Neuronal stem cell (in vitro differentiated cells): ENCODE results near the gene LRRC75A.
"Not testable (repeated sequence)": the region's sequence is repeated elsewhere in the genome, so short reads cannot be mapped to it uniquely, and the experiment has no call there.

Source experiments
- DNase-seq: peaks from one replicate; pipeline ENCODE4 v3.0.0-alpha.2; 2013; ENCODE audit warnings: low spot score
- H2AFZ ChIP-seq: one replicate; pipeline ENCODE4 v1.6.1; 2013; ENCODE audit warnings: mild to moderate bottlenecking, low read length, inconsistent platforms
- H2AK5ac ChIP-seq: 2 replicates; pipeline ENCODE4 v1.6.1; 2013; ENCODE audit warnings: low read depth, mild to moderate bottlenecking, inconsistent platforms, low read length, moderate library complexity, mixed read lengths
- H2BK120ac ChIP-seq: 2 replicates; pipeline ENCODE4 v1.6.1; 2013; ENCODE audit warnings: low read depth, mild to moderate bottlenecking, inconsistent platforms, low read length, moderate library complexity, mixed read lengths
- H2BK12ac ChIP-seq: one replicate; pipeline ENCODE4 v1.6.1; 2013; ENCODE audit warnings: low read length, inconsistent platforms
- H2BK15ac ChIP-seq: 2 replicates; pipeline ENCODE4 v1.6.1; 2013; ENCODE audit warnings: mild to moderate bottlenecking, low read length, inconsistent platforms, mixed read lengths
- H2BK5ac ChIP-seq: one replicate; pipeline ENCODE4 v1.6.1; 2013; ENCODE audit warnings: inconsistent platforms, mild to moderate bottlenecking, low read length, moderate library complexity
- H3K14ac ChIP-seq: one replicate; pipeline ENCODE4 v1.6.1; 2013; ENCODE audit warnings: low read length, inconsistent platforms
- H3K18ac ChIP-seq: 2 replicates; pipeline ENCODE4 v1.6.1; 2013; ENCODE audit warnings: low read length, inconsistent platforms
- H3K23ac ChIP-seq: 2 replicates; pipeline ENCODE4 v1.6.1; 2013; ENCODE audit warnings: low read depth, mild to moderate bottlenecking, mixed read lengths, low read length, inconsistent platforms; ENCODE audit not compliant: poor library complexity
- H3K27ac ChIP-seq: replicated peaks from 3 replicates; pipeline ENCODE4 v1.5.1; 2013; ENCODE audit warnings: low read length, inconsistent platforms
- H3K27me3 ChIP-seq, 3 experiments: 2 replicates each; pipeline ENCODE4 v1.6.1; 2013; ENCODE audit warnings: low read length in 3 of 3, mild to moderate bottlenecking in 2 of 3, inconsistent platforms in 1 of 3, low read depth in 1 of 3, mixed read lengths in 1 of 3, moderate library complexity in 1 of 3; ENCODE audit not compliant: control insufficient read depth in 3 of 3, insufficient read depth in 3 of 3
- H3K36me3 ChIP-seq, 2 donors: replicated peaks in 1 of 2; 2 replicates each; pipeline ENCODE4 v1.6.1; 2013; ENCODE audit warnings: low read length in 2 of 2; ENCODE audit not compliant: control insufficient read depth in 2 of 2, insufficient read depth in 2 of 2
- H3K4ac ChIP-seq: 2 replicates; pipeline ENCODE4 v1.6.1; 2013; ENCODE audit warnings: inconsistent platforms, mild to moderate bottlenecking, low read length, moderate library complexity
- H3K4me1 ChIP-seq, 2 donors: 1 replicate in 1 of 2; 2 replicates in 1 of 2; pipeline ENCODE4 v1.6.1; 2013; ENCODE audit warnings: low read length in 2 of 2, low read depth in 1 of 2; ENCODE audit not compliant: control insufficient read depth in 2 of 2, insufficient read depth in 1 of 2
- H3K4me2 ChIP-seq: one replicate; pipeline ENCODE4 v1.6.1; 2013; ENCODE audit warnings: mild to moderate bottlenecking, low read length, inconsistent platforms; ENCODE audit not compliant: insufficient read depth, poor library complexity, severe bottlenecking
- H3K4me3 ChIP-seq, 2 donors: 2 replicates each; pipeline ENCODE4 v1.5.1; 2013; ENCODE audit warnings: low read length in 2 of 2, mild to moderate bottlenecking in 2 of 2, inconsistent platforms in 1 of 2, moderate library complexity in 1 of 2
- H3K79me1 ChIP-seq: one replicate; pipeline ENCODE4 v1.6.1; 2013; ENCODE audit warnings: low read depth, mild to moderate bottlenecking, inconsistent platforms, low read length, moderate library complexity
- H3K9ac ChIP-seq: one replicate; pipeline ENCODE4 v1.6.1; 2013; ENCODE audit warnings: mild to moderate bottlenecking, low read depth, low read length, inconsistent platforms; ENCODE audit not compliant: poor library complexity
- H3K9me3 ChIP-seq, 2 donors: replicated peaks in 1 of 2; 2 replicates each; pipeline versions ENCODE3 to v1.6.1; 2013; ENCODE audit warnings: low read length in 2 of 2, mild to moderate bottlenecking in 2 of 2, inconsistent platforms in 1 of 2, low read depth in 1 of 2, mixed read lengths in 1 of 2, moderate library complexity in 1 of 2; ENCODE audit not compliant: control insufficient read depth in 2 of 2, insufficient read depth in 1 of 2
- H4K8ac ChIP-seq: one replicate; pipeline ENCODE4 v1.6.1; 2013; ENCODE audit warnings: low read depth, mild to moderate bottlenecking, inconsistent platforms, low read length, moderate library complexity
- H4K91ac ChIP-seq: one replicate; pipeline ENCODE4 v1.6.1; 2013; ENCODE audit warnings: low read length, low read depth, mild to moderate bottlenecking, inconsistent platforms; ENCODE audit not compliant: poor library complexity
- WGBS, 2 donors: extraction: QIAGEN DNeasy Blood & Tissue Kit; methylation state at CpG; one replicate each; pipeline ENCODE4 v1.1.7; 2013; ENCODE audit warnings: missing lambda C conversion rate in 2 of 2, mixed read lengths in 1 of 2; ENCODE audit not compliant: insufficient read length in 2 of 2, insufficient replicate concordance in 1 of 2; ENCODE audit errors: extremely low coverage in 2 of 2; 5-methylcytosine and 5-hydroxymethylcytosine counted together

LRRC75A gene

GRCh38 chr17:16527298-16527697 is 35.3 kb upstream of the LRRC75A start:
- Histone ChIP-seq H3K4me3 (no peak overlapping the region), H3K18ac (no peak overlapping the region), H3K23ac (no peak overlapping the region), H3K27me3 (peaks cover 0 to 5% (median 0%) of the 10 kb centered on the region in 3 experiments), H2BK5ac (no peak overlapping the region), H3K4me2 (no peak overlapping the region), H3K27ac (no peak overlapping the region), H2AFZ (no peak overlapping the region), H3K4me1 (peaks cover 0 to 2% of the 10 kb centered on the region in 2 donors), H3K4ac (no peak overlapping the region), H3K9me3 (peaks cover 0 to 4% of the 10 kb centered on the region in 2 donors), H2BK12ac (no peak overlapping the region), H2AK5ac (no peak overlapping the region), H3K79me1 (no peaks in the 10 kb centered on the region), H2BK120ac (no peak overlapping the region), H2BK15ac (no peak overlapping the region), H3K36me3 (no peaks in the 10 kb centered on the region), H3K9ac (no peak overlapping the region), H4K8ac (no peak overlapping the region), H3K14ac (no peak overlapping the region), H4K91ac (no peak overlapping the region)
- no peak for DNase-seq
- no CpG with 5 or more reads among the region's 4 CpGs for WGBS, 2 donors

- H3K4me2 ChIP-seq, H3K14ac ChIP-seq, H3K4ac ChIP-seq, H3K79me1 ChIP-seq, H4K8ac ChIP-seq, H3K9me3 ChIP-seq, H3K36me3 ChIP-seq, H3K27me3 ChIP-seq, H2BK120ac ChIP-seq, H3K4me3 ChIP-seq, H3K27ac ChIP-seq, H3K4me1 ChIP-seq, H2AFZ ChIP-seq, H2AK5ac ChIP-seq, H2BK5ac ChIP-seq, H3K23ac ChIP-seq, H4K91ac ChIP-seq, H2BK12ac ChIP-seq, H2BK15ac ChIP-seq, H3K9ac ChIP-seq, H3K18ac ChIP-seq, DNase-seq: not testable (repeated sequence)
- no CpG with 5 or more reads among the region's 6 CpGs for WGBS, 2 donors
These were observed 33.6 kb upstream of the LRRC75A start for GRCh38 chr17:16525556-16525955.

DNA sequence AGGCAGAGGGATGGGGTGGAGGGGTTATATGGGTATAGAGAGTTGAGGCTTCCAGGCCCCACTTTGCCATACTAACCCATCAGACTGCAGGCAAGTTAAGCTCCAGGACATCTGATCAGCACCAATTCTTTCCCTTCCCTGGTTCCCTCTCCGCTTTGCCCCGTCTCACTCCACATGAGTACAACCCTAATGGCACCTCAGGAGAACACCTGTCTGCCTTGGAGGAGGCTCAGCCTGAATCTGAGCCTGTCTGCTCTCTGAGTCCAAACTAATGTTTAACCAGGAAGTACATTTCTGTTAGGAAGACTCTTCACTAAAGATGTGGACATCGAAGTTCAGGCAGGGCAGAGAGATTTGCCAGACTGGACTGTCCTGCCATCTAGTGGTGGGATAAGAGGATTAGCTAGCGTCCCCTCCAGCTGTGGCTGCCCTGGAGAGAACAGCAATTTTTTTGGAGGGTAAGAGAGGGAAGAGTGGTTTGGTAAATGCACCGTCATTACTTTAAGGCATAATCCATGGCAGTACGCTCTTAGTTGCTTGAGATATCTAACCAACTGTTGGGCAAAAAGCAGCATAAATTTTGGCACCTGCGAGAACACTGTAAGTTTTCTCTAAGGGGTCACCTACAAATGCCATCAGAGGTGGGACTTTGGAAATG is 29.2 kb upstream of the LRRC75A start:
- H2AFZ ChIP-seq: peak overlapping the region; percentile 92
- H2BK120ac ChIP-seq: no peak overlapping the region
- H3K9ac ChIP-seq: no peak overlapping the region
- no peak overlapping the region for H3K4me2 ChIP-seq
- no peaks in the 10 kb centered on the region for H3K36me3 ChIP-seq
- no peak overlapping the region for H4K91ac ChIP-seq
- no peaks in the 10 kb centered on the region for H3K9me3 ChIP-seq
- H2BK15ac ChIP-seq: no peak overlapping the region
- H3K18ac ChIP-seq: no peak overlapping the region
- peak; percentile 71 for DNase-seq
- no peak overlapping the region for H3K23ac ChIP-seq
- no peak overlapping the region for H3K14ac ChIP-seq
- H3K4me3 ChIP-seq: no peak overlapping the region
- no peak overlapping the region for H4K8ac ChIP-seq
- H2BK12ac ChIP-seq: no peak overlapping the region
- no peaks in the 10 kb centered on the region for H3K27me3 ChIP-seq
- no peak overlapping the region for H3K4ac ChIP-seq
- H3K27ac ChIP-seq: no peak overlapping the region
- H2AK5ac ChIP-seq: peak overlapping the region; percentile 5
- WGBS, 2 donors: no CpG with 5 or more reads among the region's 7 CpGs
- H3K79me1 ChIP-seq: no peaks in the 10 kb centered on the region
- peaks cover 3 to 6% of the 10 kb centered on the region in 2 donors for H3K4me1 ChIP-seq
- H2BK5ac ChIP-seq: no peak overlapping the region

DNA sequence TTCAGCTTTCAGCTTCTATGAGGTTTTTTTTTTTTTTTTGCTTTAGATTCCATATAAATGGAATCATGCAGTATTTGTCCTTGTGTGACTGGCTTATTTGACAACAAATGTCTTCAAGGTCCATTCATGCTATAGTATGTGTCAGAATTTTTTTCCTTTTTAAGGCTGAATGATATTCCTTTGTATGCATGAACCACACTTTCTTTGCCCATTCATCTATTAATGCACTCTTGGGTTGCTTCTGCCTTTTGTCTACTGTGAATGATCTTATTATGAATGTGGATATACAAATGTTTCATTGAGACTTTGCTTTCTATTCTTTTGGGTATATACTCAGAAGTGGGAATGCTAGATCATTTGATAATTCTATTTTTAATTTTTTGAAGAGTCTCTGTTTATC is 27.0 kb upstream of the LRRC75A start:
- no peak overlapping the region for H2BK5ac ChIP-seq
- H3K9me3 ChIP-seq: no peaks in the 10 kb centered on the region
- no peak for DNase-seq
- H3K4me2 ChIP-seq: no peak overlapping the region
- no peak overlapping the region for H3K27ac ChIP-seq
- no peak overlapping the region for H2AK5ac ChIP-seq
- H3K27me3 ChIP-seq: no peaks in the 10 kb centered on the region
- H2AFZ ChIP-seq: no peak overlapping the region
- no peak overlapping the region for H4K91ac ChIP-seq
- H2BK15ac ChIP-seq: no peak overlapping the region
- no peak overlapping the region for H4K8ac ChIP-seq
- no peak overlapping the region for H2BK120ac ChIP-seq
- no peaks in the 10 kb centered on the region for H3K79me1 ChIP-seq
- no peak overlapping the region for H3K18ac ChIP-seq
- H3K4ac ChIP-seq: no peak overlapping the region
- H3K23ac ChIP-seq: no peak overlapping the region
- H2BK12ac ChIP-seq: no peak overlapping the region
- H3K36me3 ChIP-seq: no peaks in the 10 kb centered on the region
- no peak overlapping the region for H3K9ac ChIP-seq
- no peak overlapping the region for H3K4me3 ChIP-seq
- H3K14ac ChIP-seq: no peak overlapping the region
- H3K4me1 ChIP-seq: peaks cover 4 to 9% of the 10 kb centered on the region in 2 donors
